NCI-H2196 (cell line): ENCODE measurements around the gene LHX4.

ENCODE experiments used
- DNase-seq: peaks from one replicate; lab custom pipeline; 2025; ENCODE audit not compliant: unreplicated experiment; lab: John Stamatoyannopoulos, UW

The LHX4 gene

GRCh38 chr1:180241716-180242544 is 11.9 kb downstream of the LHX4 start:
- DNase-seq: no peak

DNA sequence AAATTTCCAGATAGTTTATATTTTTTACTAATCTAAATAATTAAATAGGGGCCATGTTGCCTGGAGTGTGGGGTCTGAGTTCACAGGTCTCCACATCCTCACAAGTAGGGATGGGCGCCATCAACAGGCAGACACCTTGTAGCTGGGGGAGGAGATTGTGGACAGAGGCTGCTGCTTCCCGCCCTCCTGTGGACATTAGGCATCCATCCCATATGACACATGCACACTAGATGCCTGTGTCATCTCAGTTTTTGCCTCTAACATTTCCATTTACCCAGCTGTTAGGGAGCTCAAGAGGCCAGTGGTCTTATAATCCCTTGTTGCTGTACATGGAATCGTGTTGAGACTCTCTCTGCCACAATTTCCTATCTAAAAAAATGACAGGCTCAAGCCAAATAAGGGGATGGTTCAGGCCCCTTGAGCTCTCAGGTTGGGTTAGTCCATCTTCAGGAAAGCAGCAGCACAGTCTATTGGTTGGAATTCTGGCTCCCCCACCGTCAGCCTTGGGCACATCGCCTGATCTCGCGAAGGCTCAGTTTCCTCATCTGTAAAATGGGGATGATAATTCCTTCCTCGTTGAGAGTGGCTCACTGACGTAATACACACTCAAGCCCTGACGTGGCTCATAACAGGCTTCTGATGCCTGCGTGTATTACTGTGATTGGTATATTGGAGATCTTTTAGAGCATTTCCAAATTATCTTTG is 13.6 kb downstream of the LHX4 start:
- no peak for DNase-seq

GRCh38 chr1:180244840-180245239 is 14.8 kb downstream of the LHX4 start:
- no peak for DNase-seq

- DNase-seq: no peak
Measured at GRCh38 chr1:180246579-180246978, 16.5 kb downstream of the LHX4 start.

- DNase-seq: no peak
Measured at GRCh38 chr1:180247061-180247460, 17.0 kb downstream of the LHX4 start.

GRCh38 chr1:180247580-180247979 is 17.5 kb downstream of the LHX4 start:
- no peak for DNase-seq

DNA sequence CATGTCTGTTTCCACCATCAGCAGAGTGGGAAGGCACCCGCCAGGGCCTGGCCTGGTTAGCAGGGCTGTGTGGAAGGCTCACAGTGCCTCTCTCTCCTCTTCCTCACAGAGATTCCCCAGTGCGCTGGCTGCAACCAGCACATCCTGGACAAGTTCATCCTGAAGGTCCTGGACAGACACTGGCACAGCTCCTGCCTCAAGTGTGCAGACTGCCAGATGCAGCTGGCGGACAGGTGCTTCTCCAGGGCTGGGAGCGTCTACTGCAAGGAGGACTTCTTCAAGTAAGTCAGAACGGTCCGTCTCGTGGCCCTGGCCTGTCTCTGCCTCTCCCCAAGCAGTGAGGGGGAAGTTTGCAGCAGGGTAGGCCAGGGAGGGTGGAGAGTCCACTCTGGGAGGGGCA is 18.1 kb downstream of the LHX4 start:
- no peak for DNase-seq

DNA sequence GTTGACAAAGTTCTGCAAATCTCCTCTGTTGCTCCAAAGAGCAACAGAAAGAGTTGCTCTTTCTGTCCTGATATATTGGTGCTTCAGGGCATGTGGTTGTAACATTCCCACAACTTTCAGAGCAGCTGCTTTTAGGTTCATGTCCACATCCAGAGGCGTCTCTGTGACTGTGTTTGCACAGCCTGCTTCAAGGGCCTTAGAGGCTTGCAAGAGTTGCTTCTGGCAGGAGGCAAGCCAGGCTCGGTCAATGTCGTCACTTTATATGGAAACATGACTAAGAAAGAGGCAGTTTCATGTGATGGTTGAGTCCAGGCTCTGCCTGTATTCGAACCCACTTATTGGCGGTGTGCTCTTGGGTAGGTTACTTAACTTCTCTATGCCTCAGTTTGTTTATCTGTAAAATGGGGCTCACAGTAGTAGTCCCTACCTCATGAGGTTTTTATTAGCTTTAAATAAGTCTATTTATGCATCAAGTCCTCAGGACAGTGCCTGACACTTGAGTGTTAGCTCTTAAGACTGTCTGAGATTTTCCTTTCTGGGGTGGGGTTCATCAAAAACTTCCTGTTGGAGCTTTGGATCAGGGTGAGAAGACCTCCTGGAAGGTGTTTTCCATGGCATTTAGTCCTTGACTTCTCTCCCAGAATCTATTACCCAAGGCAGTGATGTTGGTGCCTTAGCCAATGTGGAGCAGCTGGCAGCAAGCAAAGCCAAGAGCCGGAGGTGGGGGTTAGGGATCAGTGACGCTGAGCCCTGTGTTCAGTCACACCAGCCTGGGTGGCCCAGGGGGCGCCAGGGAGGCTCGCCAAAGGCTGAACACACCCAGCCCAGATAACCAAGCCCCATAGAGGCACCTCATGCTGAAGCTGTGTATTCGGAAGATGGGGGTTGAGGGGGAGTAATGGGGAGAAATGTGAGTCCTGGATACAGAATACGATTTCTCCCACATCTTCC is 18.9 kb downstream of the LHX4 start:
- DNase-seq: no peak

GRCh38 chr1:180249725-180250498 is 19.8 kb downstream of the LHX4 start:
- DNase-seq: no peak

DNA sequence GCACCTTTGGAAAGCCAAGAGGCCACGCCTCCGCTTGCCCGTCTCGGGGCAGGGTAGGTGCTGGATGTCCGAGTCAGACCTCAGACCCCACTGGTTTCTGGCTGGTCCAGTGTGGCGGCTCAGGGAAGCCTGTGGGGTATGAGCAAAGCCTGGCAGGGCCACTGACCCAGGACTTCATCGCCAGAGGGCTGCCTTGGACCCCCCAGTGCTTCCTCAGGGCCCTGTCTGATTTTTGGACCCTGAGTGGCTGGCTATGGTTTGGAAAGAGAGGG is 20.4 kb downstream of the LHX4 start:
- no peak for DNase-seq

DNA sequence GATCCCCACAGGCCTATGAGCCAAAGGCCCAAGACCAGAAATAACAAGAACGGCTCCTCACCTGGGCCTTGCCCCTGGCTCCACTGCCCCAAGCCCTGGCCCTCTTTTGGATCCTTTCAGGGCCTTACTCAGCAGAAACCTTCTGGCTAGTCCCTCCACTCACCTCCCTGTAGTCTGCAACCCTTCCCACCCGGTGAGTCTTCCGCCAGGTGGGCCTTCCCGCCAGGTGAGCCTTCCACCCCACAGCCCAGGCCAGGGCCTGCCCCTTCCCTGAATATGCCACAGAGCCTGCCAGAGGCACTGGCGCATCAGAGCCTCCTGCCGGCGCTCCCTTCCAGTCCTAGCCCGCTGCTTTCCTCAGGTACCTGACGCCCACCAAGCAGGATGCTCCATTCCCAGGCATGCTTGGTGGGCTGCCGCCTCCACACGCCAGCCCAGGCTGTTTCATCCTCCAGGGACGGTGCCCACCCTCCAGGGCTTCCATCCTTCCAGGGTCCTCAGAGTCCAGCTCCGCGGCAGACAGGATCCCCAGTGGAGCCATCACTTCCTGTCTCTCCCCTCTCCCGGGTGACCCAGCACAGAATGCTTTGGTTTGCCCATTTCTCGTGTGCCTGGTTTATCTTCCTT is 20.9 kb downstream of the LHX4 start:
- DNase-seq: no peak

DNA sequence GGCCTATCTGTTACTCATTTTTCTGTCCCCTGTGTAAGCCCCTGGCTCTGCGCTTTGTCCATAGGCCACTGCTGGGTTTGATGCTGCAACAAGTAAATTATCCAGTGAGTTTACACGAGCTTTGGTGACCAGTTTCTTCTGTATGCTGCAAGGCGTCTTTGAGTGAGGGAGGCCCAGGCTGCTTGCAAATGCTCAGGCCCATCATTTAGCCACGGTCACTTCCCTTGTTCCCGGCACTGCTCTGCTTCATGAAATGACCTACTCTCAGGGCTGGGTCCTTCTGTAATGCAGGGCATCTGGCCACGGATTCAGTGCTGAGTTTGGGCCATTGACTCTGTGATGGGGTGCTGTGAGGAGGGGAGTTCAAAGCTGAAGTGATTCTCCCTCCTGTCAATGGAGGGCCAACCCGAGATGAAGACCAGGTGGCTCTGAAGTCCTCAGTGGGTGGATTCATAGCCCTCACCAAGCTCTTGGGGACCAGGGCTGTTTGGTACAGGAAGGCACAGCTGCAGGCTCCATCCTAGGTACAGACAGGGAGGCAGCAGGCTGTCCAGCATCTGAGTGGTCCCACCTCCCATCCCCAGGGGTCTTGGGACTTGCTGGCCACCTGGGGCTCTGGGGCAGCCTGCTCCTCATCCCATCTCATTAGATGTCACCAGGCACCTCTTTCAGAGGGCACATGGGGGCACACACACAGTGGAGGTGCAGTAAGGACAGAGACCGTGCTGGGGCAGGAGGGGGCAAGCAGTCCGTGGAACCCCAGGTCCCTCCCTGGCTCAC is 21.7 kb downstream of the LHX4 start:
- DNase-seq: no peak

DNA sequence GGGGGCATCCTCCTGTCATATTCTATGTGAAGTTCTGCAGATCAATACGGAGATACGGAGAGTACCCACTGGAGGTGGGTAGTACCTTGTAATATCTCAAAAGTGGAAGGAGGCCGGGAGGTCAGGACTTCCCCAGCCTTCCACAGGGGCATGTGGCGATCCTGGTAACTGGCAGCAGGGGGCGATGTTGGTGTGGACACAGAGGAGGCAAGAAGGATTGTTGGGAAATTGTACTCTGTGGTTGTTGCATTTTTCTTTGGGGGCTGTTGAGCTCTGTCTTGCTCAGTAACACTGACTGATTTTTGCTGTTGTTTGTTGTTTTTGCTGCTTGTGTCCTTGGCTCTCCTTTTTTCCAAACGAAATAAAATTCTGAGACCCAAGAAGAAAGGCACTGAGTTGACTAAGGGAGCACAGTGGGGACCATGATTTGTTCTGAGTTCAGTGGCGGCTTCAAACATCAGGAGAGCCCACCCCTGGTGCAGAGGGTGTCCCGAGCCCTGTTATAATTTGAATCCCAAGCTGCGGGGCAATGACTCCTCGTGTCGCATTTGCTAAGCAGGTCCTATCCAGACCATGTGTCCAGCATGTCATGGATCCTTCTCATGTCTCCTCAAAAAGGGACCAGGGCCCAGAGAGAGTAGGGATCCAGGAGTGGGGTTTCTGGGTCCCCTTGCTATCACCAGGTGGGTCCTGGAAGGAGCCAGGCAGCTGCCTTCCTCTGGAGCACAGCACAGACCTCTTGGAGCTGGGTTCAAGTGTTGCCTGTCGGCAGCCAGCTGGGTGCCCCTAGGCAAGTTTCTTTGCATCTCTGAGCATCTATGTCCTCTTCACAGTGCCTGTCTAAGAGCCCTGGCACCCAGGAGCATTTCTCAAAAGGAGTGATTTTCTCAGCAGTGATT is 22.8 kb downstream of the LHX4 start:
- peak; percentile 57 for DNase-seq

GRCh38 chr1:180253585-180254495 is 23.8 kb downstream of the LHX4 start:
- no peak for DNase-seq

GRCh38 chr1:180254496-180254819 is 24.4 kb downstream of the LHX4 start:
- no peak for DNase-seq

- no peak for DNase-seq
Measured at GRCh38 chr1:180254854-180255253, 24.8 kb downstream of the LHX4 start.

DNA sequence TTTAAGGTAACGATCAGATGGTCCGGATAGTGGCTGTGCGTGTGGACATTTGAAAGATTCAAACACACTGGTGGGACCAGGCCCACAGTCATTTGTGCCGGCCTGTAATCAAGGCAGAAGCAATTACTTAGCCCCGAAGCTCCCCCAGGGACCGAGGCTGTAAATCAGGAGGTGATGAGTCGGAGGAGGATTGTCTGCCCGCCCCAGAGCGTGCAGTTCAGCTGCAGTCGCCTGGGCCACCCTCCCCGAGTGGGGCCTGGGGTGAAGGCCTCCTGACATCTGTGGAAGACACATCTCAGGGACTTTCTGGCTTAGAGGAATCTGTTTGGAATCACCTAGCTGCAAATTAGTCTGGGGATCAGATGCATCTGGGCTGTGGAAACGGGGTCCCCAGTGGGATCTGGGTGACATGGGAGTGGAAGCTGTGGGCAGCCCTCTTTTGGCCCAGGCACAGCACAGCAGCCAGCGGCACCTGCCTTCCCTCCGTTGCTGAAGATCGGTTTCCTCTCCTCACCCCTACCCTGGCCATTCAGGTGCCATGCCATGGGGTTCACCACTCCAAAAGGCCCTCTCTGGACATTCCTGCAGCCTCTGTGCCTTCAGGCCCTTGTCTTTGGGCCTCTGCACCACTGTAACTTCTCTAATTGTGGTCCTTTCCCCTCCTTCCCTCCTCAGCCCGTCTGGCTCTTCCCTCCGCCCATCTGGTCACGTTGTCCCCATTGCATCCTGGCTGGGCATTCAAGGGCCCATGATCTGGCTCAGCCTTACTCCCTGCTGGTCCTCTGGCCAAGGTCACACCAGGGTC is 25.7 kb downstream of the LHX4 start:
- no peak for DNase-seq
